Neural progenitor cell (in vitro differentiated cells): ENCODE data around the gene SRCIN1. TPM values are rescaled to one million over a fixed set of nuclear protein-coding genes. Genes with fewer than 3 reads are reported as not detected.
A peak's percentile ranks its signal among the peaks of the same experiment; 100 is the strongest.
"Not testable (repeated sequence)": the region's sequence is repeated elsewhere in the genome, so short reads cannot be mapped to it uniquely, and the experiment has no call there.

Source experiments
- DNase-seq: peaks from one replicate; pipeline ENCODE4 v3.0.0-alpha.2; 2016; ENCODE audit warnings: low spot score
- H2AFZ ChIP-seq: fragments of 200-600 bp; sonication (generic); replicated peaks from 2 replicates; pipeline ENCODE4 v1.6.1; 2016; ENCODE audit warnings: antibody characterized with exemption
- H3F3A ChIP-seq: fragments of 200-600 bp; sonication (generic); 2 replicates; pipeline ENCODE4 v1.6.1; 2016; ENCODE audit warnings: antibody characterized with exemption, low read depth
- H3K27ac ChIP-seq: fragments of 200-600 bp; sonication (generic); 2 replicates; pipeline ENCODE4 v1.5.1; 2016; ENCODE audit warnings: mild to moderate bottlenecking
- H3K27me3 ChIP-seq: fragments of 200-600 bp; sonication (generic); 2 replicates; pipeline ENCODE4 v1.6.1; 2016; ENCODE audit warnings: mild to moderate bottlenecking, moderate library complexity
- H3K36me3 ChIP-seq: fragments of 200-600 bp; sonication (generic); 2 replicates; pipeline ENCODE4 v1.5.1; 2016
- H3K4me1 ChIP-seq: fragments of 200-600 bp; sonication (generic); 2 replicates; pipeline ENCODE4 v1.6.1; 2016; ENCODE audit warnings: mixed run types
- H3K4me2 ChIP-seq: fragments of 200-600 bp; sonication (generic); 2 replicates; pipeline ENCODE4 v1.6.1; 2016
- H3K4me3 ChIP-seq: fragments of 200-600 bp; sonication (generic); 2 replicates; pipeline ENCODE4 v1.5.1; 2016
- H3K79me2 ChIP-seq: fragments of 200-600 bp; sonication (generic); 2 replicates; pipeline ENCODE4 v1.6.1; 2016; ENCODE audit warnings: low read depth
- H3K9ac ChIP-seq: fragments of 200-600 bp; sonication (generic); 2 replicates; pipeline ENCODE4 v1.6.1; 2016
- H3K9me3 ChIP-seq: fragments of 200-600 bp; sonication (generic); 2 replicates; pipeline ENCODE4 v1.5.1; 2016; ENCODE audit warnings: low read depth
- H4K20me1 ChIP-seq: fragments of 200-600 bp; sonication (generic); 2 replicates; pipeline ENCODE4 v1.6.1; 2016; ENCODE audit warnings: low read depth
- H3K27ac Mint-ChIP-seq: 3 replicates; pipeline ENCODE4 v1.8.0; 2021; ENCODE audit warnings: mixed read lengths
- H3K27me3 Mint-ChIP-seq: 2 replicates; pipeline ENCODE4 v1.8.0; 2022; ENCODE audit warnings: low read depth, mild to moderate bottlenecking, inconsistent platforms, moderate library complexity, mixed read lengths; ENCODE audit not compliant: insufficient read depth
- H3K36me3 Mint-ChIP-seq: 3 replicates; pipeline ENCODE4 v1.8.0; 2021; ENCODE audit warnings: mixed read lengths
- H3K4me1 Mint-ChIP-seq: 3 replicates; pipeline ENCODE4 v1.8.0; 2021; ENCODE audit warnings: mixed read lengths
- H3K4me3 Mint-ChIP-seq: 3 replicates; pipeline ENCODE4 v1.8.0; 2021; ENCODE audit warnings: mild to moderate bottlenecking, moderate library complexity, mixed read lengths
- H3K9me3 Mint-ChIP-seq: 3 replicates; pipeline ENCODE4 v1.8.0; 2020; ENCODE audit warnings: mixed read lengths
- EZH2 ChIP-seq: fragments of 200-600 bp; sonication (generic); IDR thresholded peaks from 2 replicates; pipeline ENCODE4 v1.6.1; 2017; ENCODE audit warnings: antibody characterized with exemption, mild to moderate bottlenecking, moderate library complexity
- EZH2phosphoT487 ChIP-seq: fragments of 200-600 bp; sonication (generic); IDR thresholded peaks from 2 replicates; pipeline ENCODE4 v1.6.1; 2017; ENCODE audit warnings: antibody characterized with exemption
- total RNA-seq: library from RNA; depleted of rRNA; stranded (reverse); fragments of >200 nt; gene quantifications from 2 replicates; pipeline ENCODE4 v1.2.3, GENCODE V29; 2015; ENCODE audit warnings: low replicate concordance
- TF ChIP-seq, protein P1 (sequence below): fragments of 200-600 bp; sonication (generic); IDR thresholded peaks from 2 replicates; pipeline ENCODE4 v1.5.1; 2017; ENCODE audit warnings: antibody characterized with exemption, mild to moderate bottlenecking

Gene SRCIN1
- total RNA-seq, 1 donor from 2014 or later: 3.8 TPM

DNA sequence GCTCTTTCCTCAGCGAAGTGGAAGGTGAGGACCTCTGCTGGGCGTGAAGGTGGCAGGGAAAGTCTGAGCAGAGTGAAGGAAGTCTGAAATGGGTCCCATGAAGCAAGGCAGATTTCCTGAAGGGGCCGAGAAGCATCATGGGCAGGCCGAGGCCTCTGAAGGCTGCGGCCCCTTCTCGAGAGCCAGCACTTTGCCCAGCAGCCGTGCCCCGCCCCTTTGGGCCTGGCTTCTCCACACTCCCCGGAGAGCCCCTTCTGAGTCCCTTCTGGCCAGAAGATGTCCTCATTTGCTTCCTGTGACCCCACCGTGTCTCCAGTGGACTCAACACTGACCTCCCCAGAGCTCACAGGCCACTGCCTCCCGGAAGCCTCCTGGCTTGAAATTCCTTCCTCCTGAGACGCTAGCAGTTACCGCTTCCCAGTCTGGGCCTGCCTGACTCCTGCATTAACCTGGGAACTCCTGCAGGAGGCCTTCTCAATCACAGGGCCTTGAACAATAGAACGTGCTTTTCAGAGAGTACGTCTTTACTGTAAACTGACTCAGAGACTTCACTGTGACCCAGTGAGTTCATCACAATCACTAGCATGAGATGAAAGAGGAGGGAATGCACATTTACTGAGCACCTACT lies 102.4 kb downstream of the SRCIN1 start:
- H3K27me3 Mint-ChIP-seq, H3K36me3 ChIP-seq, H3K4me3 ChIP-seq, H4K20me1 ChIP-seq, H3K9me3 ChIP-seq, H3K4me3 Mint-ChIP-seq, H3K36me3 Mint-ChIP-seq, H3K27me3 ChIP-seq, H2AFZ ChIP-seq, H3K27ac ChIP-seq, H3K27ac Mint-ChIP-seq, H3K4me1 ChIP-seq, H3K9ac ChIP-seq, H3K9me3 Mint-ChIP-seq, H3K4me2 ChIP-seq, H3K79me2 ChIP-seq: not testable (repeated sequence)
- peak; percentile 27 for DNase-seq
- peaks cover 15% of the 10 kb centered on the region for H3K4me1 Mint-ChIP-seq
- TF ChIP-seq, protein P1, sequence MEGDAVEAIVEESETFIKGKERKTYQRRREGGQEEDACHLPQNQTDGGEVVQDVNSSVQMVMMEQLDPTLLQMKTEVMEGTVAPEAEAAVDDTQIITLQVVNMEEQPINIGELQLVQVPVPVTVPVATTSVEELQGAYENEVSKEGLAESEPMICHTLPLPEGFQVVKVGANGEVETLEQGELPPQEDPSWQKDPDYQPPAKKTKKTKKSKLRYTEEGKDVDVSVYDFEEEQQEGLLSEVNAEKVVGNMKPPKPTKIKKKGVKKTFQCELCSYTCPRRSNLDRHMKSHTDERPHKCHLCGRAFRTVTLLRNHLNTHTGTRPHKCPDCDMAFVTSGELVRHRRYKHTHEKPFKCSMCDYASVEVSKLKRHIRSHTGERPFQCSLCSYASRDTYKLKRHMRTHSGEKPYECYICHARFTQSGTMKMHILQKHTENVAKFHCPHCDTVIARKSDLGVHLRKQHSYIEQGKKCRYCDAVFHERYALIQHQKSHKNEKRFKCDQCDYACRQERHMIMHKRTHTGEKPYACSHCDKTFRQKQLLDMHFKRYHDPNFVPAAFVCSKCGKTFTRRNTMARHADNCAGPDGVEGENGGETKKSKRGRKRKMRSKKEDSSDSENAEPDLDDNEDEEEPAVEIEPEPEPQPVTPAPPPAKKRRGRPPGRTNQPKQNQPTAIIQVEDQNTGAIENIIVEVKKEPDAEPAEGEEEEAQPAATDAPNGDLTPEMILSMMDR: peak; percentile 5
- H3F3A ChIP-seq: peaks cover 10% of the 10 kb centered on the region

DNA sequence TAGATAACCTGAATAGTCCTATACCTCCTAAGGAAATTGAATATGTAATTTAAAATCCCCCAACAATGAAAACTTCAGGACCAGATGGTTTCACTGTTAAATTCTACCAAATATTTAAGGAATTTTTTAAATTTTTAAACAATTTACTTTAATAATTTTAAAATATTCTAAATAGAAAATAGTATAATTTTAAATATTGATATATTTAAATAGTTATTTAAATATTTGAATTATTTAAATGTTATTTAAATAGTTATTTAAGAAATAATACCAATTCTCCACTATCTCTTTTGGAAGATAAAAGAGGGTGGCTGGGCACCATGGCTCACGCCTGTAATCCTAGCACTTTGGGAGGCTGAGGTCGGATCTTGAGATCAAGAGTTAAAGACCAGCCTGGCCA lies 104.0 kb downstream of the SRCIN1 start:
- not testable (repeated sequence) for H3K9me3 Mint-ChIP-seq, H3K4me3 Mint-ChIP-seq, H3K27me3 Mint-ChIP-seq, H3K27ac ChIP-seq, H3K36me3 ChIP-seq, H3K9me3 ChIP-seq, H3K27me3 ChIP-seq, H3K79me2 ChIP-seq, DNase-seq, H3K9ac ChIP-seq, H3K4me2 ChIP-seq, H3K36me3 Mint-ChIP-seq, H4K20me1 ChIP-seq, H3F3A ChIP-seq, H3K4me1 Mint-ChIP-seq, H3K4me1 ChIP-seq, H2AFZ ChIP-seq, H3K27ac Mint-ChIP-seq, H3K4me3 ChIP-seq

DNA sequence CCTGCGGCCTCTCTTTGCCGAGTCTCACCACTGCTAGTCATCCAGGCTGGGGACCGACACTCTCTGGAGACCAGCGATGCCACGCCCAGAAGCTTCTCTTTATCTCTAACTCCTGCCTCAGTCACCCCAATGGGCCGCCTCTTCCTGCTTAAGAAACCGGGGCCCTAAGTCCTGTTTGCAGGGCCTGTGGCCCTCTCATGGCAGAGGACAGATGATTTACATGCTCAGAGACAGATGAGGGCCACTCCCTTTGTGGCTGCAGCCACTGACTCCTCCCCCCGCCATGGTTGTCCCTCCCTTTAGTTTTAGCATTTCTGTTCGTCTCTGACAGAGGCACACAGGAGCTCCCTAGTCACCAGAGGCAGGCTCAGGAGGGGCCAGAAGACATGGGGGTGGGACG lies 106.5 kb downstream of the SRCIN1 start:
- H4K20me1 ChIP-seq, H3K9ac ChIP-seq, H3K27ac Mint-ChIP-seq, H3K79me2 ChIP-seq, H3K36me3 ChIP-seq, H3F3A ChIP-seq, DNase-seq, H3K4me3 Mint-ChIP-seq, H3K9me3 Mint-ChIP-seq, H3K27me3 Mint-ChIP-seq, H3K36me3 Mint-ChIP-seq, H2AFZ ChIP-seq, H3K9me3 ChIP-seq, H3K27ac ChIP-seq, H3K27me3 ChIP-seq, H3K4me2 ChIP-seq, H3K4me3 ChIP-seq, H3K4me1 ChIP-seq, H3K4me1 Mint-ChIP-seq: not testable (repeated sequence)

DNA sequence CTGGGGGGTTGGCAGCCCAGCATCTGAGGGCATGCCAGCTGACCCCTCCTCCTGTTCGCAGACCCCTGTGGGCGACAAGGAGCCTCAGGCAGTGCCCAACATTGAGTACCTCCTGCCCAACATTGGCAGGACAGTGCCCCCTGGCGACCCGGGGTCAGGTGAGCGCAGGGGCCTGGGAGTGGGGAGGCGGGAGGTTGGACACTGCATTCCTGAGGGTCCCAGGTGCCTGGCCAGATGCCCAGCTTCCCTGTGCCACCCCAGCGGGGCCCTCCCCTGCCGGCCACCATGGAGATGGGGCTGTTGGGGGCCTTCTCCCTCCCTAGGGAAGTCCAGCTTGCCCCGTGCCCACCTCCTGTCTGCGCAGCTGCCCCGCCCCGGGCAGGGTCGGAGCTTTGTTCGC lies 107.4 kb downstream of the SRCIN1 start:
- no peak overlapping the region for H3K4me2 ChIP-seq
- no peak for TF ChIP-seq EZH2phosphoT487
- TF ChIP-seq EZH2: no peak
- TF ChIP-seq, protein P1: no peak
- peaks cover 7% of the 10 kb centered on the region for H3K36me3 Mint-ChIP-seq
- no peaks in the 10 kb centered on the region for H3K4me1 ChIP-seq
- H3F3A ChIP-seq: no peaks in the 10 kb centered on the region
- H3K9ac ChIP-seq: no peak overlapping the region
- H3K27me3 ChIP-seq: no peaks in the 10 kb centered on the region
- DNase-seq: no peak
- H3K27ac ChIP-seq: no peak overlapping the region
- H3K9me3 Mint-ChIP-seq: peaks cover 8% of the 10 kb centered on the region
- no peaks in the 10 kb centered on the region for H3K9me3 ChIP-seq
- no peak overlapping the region for H3K4me3 Mint-ChIP-seq
- no peaks in the 10 kb centered on the region for H3K36me3 ChIP-seq
- no peak overlapping the region for H3K27ac Mint-ChIP-seq
- no peak overlapping the region for H3K4me3 ChIP-seq
- no peaks in the 10 kb centered on the region for H3K27me3 Mint-ChIP-seq
- H3K79me2 ChIP-seq: no peaks in the 10 kb centered on the region
- no peaks in the 10 kb centered on the region for H3K4me1 Mint-ChIP-seq
- H4K20me1 ChIP-seq: no peaks in the 10 kb centered on the region
- H2AFZ ChIP-seq: no peak overlapping the region

DNA sequence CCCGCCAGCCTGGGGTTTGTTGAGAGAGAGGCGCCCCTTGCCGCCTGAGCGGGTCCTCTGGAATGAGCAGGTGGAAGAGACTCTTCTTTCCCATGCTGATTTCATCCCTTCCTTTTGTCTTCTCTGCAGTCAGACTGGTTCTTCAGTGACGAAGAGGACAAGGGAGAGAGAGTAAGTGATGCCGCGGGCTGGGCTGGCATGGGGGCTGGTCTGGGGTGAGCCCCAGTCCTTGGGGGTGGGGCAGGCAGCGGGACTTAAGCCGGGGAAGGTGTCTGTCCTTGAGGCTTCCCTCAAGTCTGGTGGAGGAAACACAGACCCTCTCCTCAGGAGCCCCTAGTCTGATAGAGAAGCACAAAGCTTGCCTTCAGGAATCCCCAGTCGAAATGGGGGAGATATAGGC lies 108.1 kb downstream of the SRCIN1 start:
- not testable (repeated sequence) for H3K4me3 ChIP-seq, H3K27ac Mint-ChIP-seq, H3K36me3 ChIP-seq, H3K27me3 ChIP-seq, H3K4me2 ChIP-seq, H3K9me3 Mint-ChIP-seq, H3K36me3 Mint-ChIP-seq, H3K27me3 Mint-ChIP-seq, DNase-seq, H3K79me2 ChIP-seq, H3K4me3 Mint-ChIP-seq, H3K4me1 Mint-ChIP-seq, H3K27ac ChIP-seq, H3K9me3 ChIP-seq, H2AFZ ChIP-seq, H3F3A ChIP-seq, H3K9ac ChIP-seq, H3K4me1 ChIP-seq, H4K20me1 ChIP-seq

DNA sequence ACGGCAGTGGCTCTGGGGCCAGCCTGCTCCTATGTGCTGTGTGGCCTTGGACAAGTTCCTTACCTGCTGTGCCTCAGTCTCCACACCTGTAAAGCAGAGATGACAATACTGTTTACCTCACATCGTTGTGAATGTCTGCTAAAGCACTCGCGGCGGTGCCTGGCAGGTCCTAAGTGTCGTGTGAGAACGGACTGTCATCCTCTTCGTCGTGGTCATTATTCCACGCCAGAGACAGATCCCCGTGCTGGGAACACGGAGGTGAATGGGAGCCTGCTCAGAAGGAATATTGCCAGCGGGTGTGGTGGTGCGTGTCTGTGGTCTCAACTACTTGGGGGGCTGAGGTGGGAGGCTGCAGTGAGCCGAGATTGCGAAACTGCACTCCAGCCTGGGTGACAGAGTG lies 111.6 kb downstream of the SRCIN1 start:
- H3K27ac ChIP-seq, H4K20me1 ChIP-seq, H3K9me3 ChIP-seq, H3K36me3 Mint-ChIP-seq, H3K36me3 ChIP-seq, H3F3A ChIP-seq, H3K4me3 Mint-ChIP-seq, H3K4me1 ChIP-seq, DNase-seq, H3K4me2 ChIP-seq, H2AFZ ChIP-seq, H3K9me3 Mint-ChIP-seq, H3K27me3 ChIP-seq, H3K27me3 Mint-ChIP-seq, H3K4me3 ChIP-seq, H3K79me2 ChIP-seq, H3K27ac Mint-ChIP-seq, H3K9ac ChIP-seq, H3K4me1 Mint-ChIP-seq: not testable (repeated sequence)
